IMR-90 (cell line): ENCODE results near the gene PEAK1. TPM values are rescaled to one million over a fixed set of nuclear protein-coding genes. Genes with fewer than 3 reads are reported as not detected.

ENCODE experiments used
- ATAC-seq: fragments of 200-7000 bp; cut with Tn5 transposase; 2 replicates; pipeline ENCODE4 v1.9.1; 2020; ENCODE audit warnings: low read depth, mild to moderate bottlenecking, moderate library complexity
- BruUV-seq: library from RNA; stranded (reverse); fragments of 400-500 nt; replicated peaks from 2 replicates; lab custom pipeline; 2021; lab: Mats Ljungman, UMichigan
- CTCF ChIA-PET: fragments of 300-600 bp; formaldehyde crosslinking; extraction: SDS; loops from one replicate; lab custom pipeline; 2021; ENCODE audit warnings: antibody characterized with exemption; lab: Yijun Ruan, JAX
- POLR2A ChIA-PET: fragments of 300-600 bp; sonication (Branson Sonifier 250); formaldehyde crosslinking; loops from one replicate; lab custom pipeline; 2022; ENCODE audit warnings: antibody characterized with exemption; ENCODE audit not compliant: unreplicated experiment; lab: Charles Lee
- DNase-seq: peaks from one replicate; pipeline ENCODE4 v3.0.0; 2013
- H2AFZ ChIP-seq: replicated peaks from 2 replicates; pipeline ENCODE3; 2013; ENCODE audit warnings: low read length, mild to moderate bottlenecking; ENCODE audit not compliant: poor library complexity
- H2AK5ac ChIP-seq: 2 replicates; pipeline ENCODE4 v1.6.1; 2013; ENCODE audit warnings: low read depth, low read length, inconsistent platforms
- H2AK9ac ChIP-seq: replicated peaks from 2 replicates; pipeline ENCODE3; 2013; ENCODE audit warnings: mild to moderate bottlenecking, low read depth, low read length, moderate library complexity; ENCODE audit not compliant: poor library complexity
- H2BK120ac ChIP-seq: 2 replicates; pipeline ENCODE4 v1.6.1; 2013; ENCODE audit warnings: low read depth, low read length, inconsistent platforms
- H2BK15ac ChIP-seq: 3 replicates; pipeline ENCODE4 v1.6.1; 2013; ENCODE audit warnings: low read depth, low read length, inconsistent platforms
- H2BK20ac ChIP-seq: 2 replicates; pipeline ENCODE4 v1.6.1; 2013; ENCODE audit warnings: low read depth, mild to moderate bottlenecking, inconsistent platforms, low read length, moderate library complexity
- H2BK5ac ChIP-seq: 2 replicates; pipeline ENCODE4 v1.6.1; 2013; ENCODE audit warnings: mild to moderate bottlenecking, low read depth, low read length, inconsistent platforms; ENCODE audit not compliant: poor library complexity, severe bottlenecking
- H3K14ac ChIP-seq: replicated peaks from 2 replicates; pipeline ENCODE4 v1.6.1; 2013; ENCODE audit warnings: low read depth, low read length, inconsistent platforms
- H3K18ac ChIP-seq: 2 replicates; pipeline ENCODE4 v1.6.1; 2013; ENCODE audit warnings: low read depth, low read length, control low read depth
- H3K23ac ChIP-seq: 2 replicates; pipeline ENCODE4 v1.6.1; 2013; ENCODE audit warnings: low read depth, low read length, inconsistent platforms
- H3K27ac ChIP-seq: 2 replicates; pipeline ENCODE4 v1.5.1; 2013; ENCODE audit warnings: mild to moderate bottlenecking, control low read depth, low read length; ENCODE audit not compliant: insufficient read depth
- H3K27me3 ChIP-seq: 2 replicates; pipeline ENCODE4 v1.6.1; 2013; ENCODE audit warnings: low read length; ENCODE audit not compliant: control insufficient read depth, insufficient read depth
- H3K36me3 ChIP-seq: 2 replicates; pipeline ENCODE4 v1.6.1; 2013; ENCODE audit warnings: low read length, mixed read lengths; ENCODE audit not compliant: control insufficient read depth, insufficient read depth
- H3K4ac ChIP-seq: 2 replicates; pipeline ENCODE4 v1.6.1; 2013; ENCODE audit warnings: low read depth, low read length, inconsistent platforms
- H3K4me1 ChIP-seq: 2 replicates; pipeline ENCODE4 v1.6.1; 2013; ENCODE audit warnings: low read length, mixed read lengths; ENCODE audit not compliant: control insufficient read depth, insufficient read depth
- H3K4me2 ChIP-seq: 2 replicates; pipeline ENCODE4 v1.6.1; 2013; ENCODE audit warnings: low read depth, mild to moderate bottlenecking, control low read depth, low read length, moderate library complexity
- H3K4me3 ChIP-seq: 2 replicates; pipeline ENCODE4 v1.5.1; 2013; ENCODE audit warnings: low read depth, mild to moderate bottlenecking, control low read depth, low read length, moderate library complexity; ENCODE audit not compliant: insufficient read depth
- H3K56ac ChIP-seq: 2 replicates; pipeline ENCODE4 v1.6.1; 2013; ENCODE audit warnings: low read length, inconsistent platforms; ENCODE audit not compliant: insufficient read depth; ENCODE audit errors: extremely low read depth
- H3K79me1 ChIP-seq, 2 experiments: 2 replicates each; pipeline ENCODE4 v1.6.1; 2013; ENCODE audit warnings: low read length in 2 of 2, inconsistent platforms in 1 of 2, low read depth in 1 of 2
- H3K9ac ChIP-seq: 2 replicates; pipeline ENCODE4 v1.6.1; 2013; ENCODE audit warnings: low read depth, low read length, control low read depth
- H3K9me1 ChIP-seq: 2 replicates; pipeline ENCODE4 v1.6.1; 2013; ENCODE audit warnings: low read length, inconsistent platforms; ENCODE audit not compliant: insufficient read depth
- H3K9me3 ChIP-seq: 2 replicates; pipeline ENCODE4 v1.6.1; 2013; ENCODE audit warnings: low read length; ENCODE audit not compliant: control insufficient read depth, insufficient read depth
- H4K20me1 ChIP-seq: 2 replicates; pipeline ENCODE4 v1.6.1; 2013; ENCODE audit warnings: low read length, inconsistent platforms; ENCODE audit not compliant: insufficient read depth
- H4K5ac ChIP-seq: 2 replicates; pipeline ENCODE4 v1.6.1; 2013; ENCODE audit warnings: mild to moderate bottlenecking, low read depth, low read length, control low read depth
- H4K8ac ChIP-seq, 2 experiments: 2 replicates each; pipeline ENCODE4 v1.6.1; 2013; ENCODE audit warnings: low read depth in 2 of 2, low read length in 2 of 2, control low read depth in 1 of 2, inconsistent platforms in 1 of 2
- H4K91ac ChIP-seq: 2 replicates; pipeline ENCODE4 v1.6.1; 2013; ENCODE audit warnings: low read depth, low read length, inconsistent platforms; ENCODE audit not compliant: insufficient read depth
- MAFK ChIP-seq: IDR thresholded peaks from 2 replicates; pipeline ENCODE4 v1.6.1; 2012; ENCODE audit warnings: low read depth, low read length, improper control_type of control experiment
- MXI1 ChIP-seq: IDR thresholded peaks from 2 replicates; pipeline ENCODE4 v1.6.1; 2012; ENCODE audit warnings: low read depth, mild to moderate bottlenecking, low read length, moderate library complexity, borderline replicate concordance
- NFE2L2 ChIP-seq: fragments of 150-350 bp; IDR thresholded peaks from 2 replicates; pipeline ENCODE4 v1.6.1; 2016; ENCODE audit warnings: low read depth, mild to moderate bottlenecking, low read length
- RCOR1 ChIP-seq: IDR thresholded peaks from 2 replicates; pipeline ENCODE4 v1.6.1; 2012; ENCODE audit warnings: mild to moderate bottlenecking, low read length, improper control_type of control experiment; ENCODE audit not compliant: insufficient replicate concordance
- RFX5 ChIP-seq: IDR thresholded peaks from 2 replicates; pipeline ENCODE4 v1.8.0; 2012; ENCODE audit warnings: low read depth, mild to moderate bottlenecking, low read length, moderate library complexity
- WGBS, 2 experiments: methylation state at CpG; one replicate each; pipeline versions ENCODE4 v1.1.5 to v1.1.7; 2013; ENCODE audit warnings: missing lambda C conversion rate in 2 of 2; ENCODE audit not compliant: insufficient read length in 1 of 2; ENCODE audit errors: extremely low coverage in 2 of 2; 5-methylcytosine and 5-hydroxymethylcytosine counted together
- dilution Hi-C: fragments of 300-500 bp; cut with HindIII; formaldehyde crosslinking; loops from one replicate; pipeline ENCODE4 v1.14.3; 2018; ENCODE audit warnings: low sequenced_read_pairs; ENCODE audit not compliant: unreplicated experiment
- in situ Hi-C: fragments of 300-500 bp; cut with MboI; formaldehyde crosslinking; loops from 3 replicates; pipeline ENCODE4 v1.14.3; 2019; ENCODE audit warnings: low sequenced_read_pairs, inconsistent platforms, mixed read lengths
- intact Hi-C: fragments of 100-400 bp; cut with micrococcal nuclease; formaldehyde crosslinking; loops from 2 replicates; pipeline ENCODE4 v1.10.0; 2022
- polyA plus RNA-seq, 3 experiments: library from polyadenylated mRNA; depleted of rRNA; stranded (reverse); fragments of >200 nt; gene quantifications; 2 replicates each; pipeline ENCODE4 v1.2.3, GENCODE V29; 2012; ENCODE audit warnings: low replicate concordance in 1 of 3
- total RNA-seq: library from RNA; depleted of rRNA; stranded (reverse); fragments of >200 nt; gene quantifications from 2 replicates; pipeline ENCODE4 v1.2.3, GENCODE V29; 2012
- TF ChIP-seq, protein P1 (sequence below): fragments of 150-350 bp; IDR thresholded peaks from 2 replicates; pipeline ENCODE4 v1.6.1; 2016; ENCODE audit warnings: low read depth, mild to moderate bottlenecking, low read length, moderate library complexity, borderline replicate concordance
- TF ChIP-seq, protein P2 (sequence below): conservative IDR thresholded peaks from 2 replicates; pipeline ENCODE4 v1.5.1; 2012; ENCODE audit warnings: mild to moderate bottlenecking, low read depth, low read length, improper control_type of control experiment

Gene PEAK1
- total and polyA plus RNA-seq, 2 of the 4 experiments (the other 2 are of a cell fraction), result 21.5 to 43.9 TPM

DNA sequence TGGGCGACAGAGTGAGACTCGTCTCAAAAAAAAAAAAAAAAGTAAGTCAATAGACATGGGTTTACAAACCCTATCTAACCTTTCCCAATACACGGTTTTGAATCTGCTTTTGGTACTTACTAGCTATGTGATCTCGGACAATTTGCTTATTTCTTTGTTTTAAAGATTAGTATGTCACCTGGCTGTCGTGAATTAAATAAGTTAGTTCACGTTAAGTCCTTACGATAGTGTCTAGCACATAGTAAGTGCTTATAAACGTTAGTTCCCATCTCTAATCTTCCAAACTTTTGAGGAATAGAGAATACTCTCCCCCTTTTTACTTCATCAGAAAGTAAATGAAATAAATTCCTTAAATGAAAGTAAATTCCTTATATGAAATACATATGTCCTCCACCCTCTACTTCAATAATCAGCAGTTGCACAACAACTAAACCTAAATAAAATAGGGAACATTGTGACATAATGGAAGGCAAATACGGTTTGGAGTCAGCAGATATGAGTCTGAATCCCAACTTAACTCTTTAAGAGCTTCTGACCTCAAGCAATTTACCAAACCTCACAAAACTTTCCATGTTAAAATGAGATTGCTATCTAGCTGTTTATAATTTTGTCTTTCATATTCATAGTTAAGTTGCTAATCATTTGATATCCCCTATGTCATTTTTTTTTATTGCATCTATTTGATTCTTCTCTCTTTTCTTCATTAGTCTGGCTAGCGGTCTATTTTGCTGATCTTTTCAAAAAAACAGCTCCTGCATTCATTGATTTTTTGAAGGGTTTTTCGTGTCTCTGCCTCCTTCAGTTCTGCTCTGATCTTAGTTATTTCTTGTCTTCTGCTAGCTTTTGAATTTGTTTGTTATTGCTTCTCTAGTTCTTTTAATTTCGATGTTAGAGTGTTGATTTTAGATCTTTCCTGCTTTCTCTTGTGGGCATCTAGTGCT lies 134.6 kb downstream of the PEAK1 start:
- BruUV-seq, result no TSS peak
- Histone ChIP-seq H3K4me2 (no peak overlapping the region), H4K5ac (no peak overlapping the region), H3K9me3 (no peaks in the 10 kb centered on the region), H2BK120ac (no peak overlapping the region), H2BK20ac (no peak overlapping the region), H3K56ac (no peak overlapping the region), H2AK5ac (no peak overlapping the region), H3K36me3 (peaks cover 4% of the 10 kb centered on the region; the same call in 1 of the 2 replicates), H3K14ac (no peak overlapping the region), H2AFZ (no peak overlapping the region), H2BK15ac (no peak overlapping the region), H3K4me1 (peaks cover 5% of the 10 kb centered on the region), H2AK9ac (no peak overlapping the region), H3K79me1 (peaks cover 8 to 34% of the 10 kb centered on the region in 2 experiments), H2BK5ac (no peak overlapping the region), H3K4me3 (no peak overlapping the region), H3K18ac (no peak overlapping the region), H4K8ac (no peak overlapping the region), H3K4ac (no peak overlapping the region), H3K27ac (no peak overlapping the region), H3K23ac (no peak overlapping the region), H3K9me1 (no peaks in the 10 kb centered on the region; the same call in 1 of the 2 replicates), H4K91ac (no peak overlapping the region), H3K9ac (no peak overlapping the region), H4K20me1 (peaks cover 11% of the 10 kb centered on the region), H3K27me3 (no peaks in the 10 kb centered on the region)
- in situ Hi-C loops (no loop called here), dilution Hi-C loops (no loop called here), intact Hi-C loops (no loop called here)
- ChIA-PET CTCF (no interaction called here), POLR2A (interaction anchor here (1.0 kb wide), 1 partner anchor 10 kb away, joined by 3 read pairs; no protein-coding TSS in a partner anchor)
- WGBS, 2 experiments, result no CpG with 5 or more reads among the region's 12 CpGs
- DNase-seq, result no peak
- TF ChIP-seq, protein P1, sequence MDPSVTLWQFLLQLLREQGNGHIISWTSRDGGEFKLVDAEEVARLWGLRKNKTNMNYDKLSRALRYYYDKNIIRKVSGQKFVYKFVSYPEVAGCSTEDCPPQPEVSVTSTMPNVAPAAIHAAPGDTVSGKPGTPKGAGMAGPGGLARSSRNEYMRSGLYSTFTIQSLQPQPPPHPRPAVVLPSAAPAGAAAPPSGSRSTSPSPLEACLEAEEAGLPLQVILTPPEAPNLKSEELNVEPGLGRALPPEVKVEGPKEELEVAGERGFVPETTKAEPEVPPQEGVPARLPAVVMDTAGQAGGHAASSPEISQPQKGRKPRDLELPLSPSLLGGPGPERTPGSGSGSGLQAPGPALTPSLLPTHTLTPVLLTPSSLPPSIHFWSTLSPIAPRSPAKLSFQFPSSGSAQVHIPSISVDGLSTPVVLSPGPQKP, result no peak
- TF ChIP-seq MAFK, result no peak
- no peak for TF ChIP-seq RCOR1
- TF ChIP-seq RFX5, result no peak
- TF ChIP-seq, protein P2, sequence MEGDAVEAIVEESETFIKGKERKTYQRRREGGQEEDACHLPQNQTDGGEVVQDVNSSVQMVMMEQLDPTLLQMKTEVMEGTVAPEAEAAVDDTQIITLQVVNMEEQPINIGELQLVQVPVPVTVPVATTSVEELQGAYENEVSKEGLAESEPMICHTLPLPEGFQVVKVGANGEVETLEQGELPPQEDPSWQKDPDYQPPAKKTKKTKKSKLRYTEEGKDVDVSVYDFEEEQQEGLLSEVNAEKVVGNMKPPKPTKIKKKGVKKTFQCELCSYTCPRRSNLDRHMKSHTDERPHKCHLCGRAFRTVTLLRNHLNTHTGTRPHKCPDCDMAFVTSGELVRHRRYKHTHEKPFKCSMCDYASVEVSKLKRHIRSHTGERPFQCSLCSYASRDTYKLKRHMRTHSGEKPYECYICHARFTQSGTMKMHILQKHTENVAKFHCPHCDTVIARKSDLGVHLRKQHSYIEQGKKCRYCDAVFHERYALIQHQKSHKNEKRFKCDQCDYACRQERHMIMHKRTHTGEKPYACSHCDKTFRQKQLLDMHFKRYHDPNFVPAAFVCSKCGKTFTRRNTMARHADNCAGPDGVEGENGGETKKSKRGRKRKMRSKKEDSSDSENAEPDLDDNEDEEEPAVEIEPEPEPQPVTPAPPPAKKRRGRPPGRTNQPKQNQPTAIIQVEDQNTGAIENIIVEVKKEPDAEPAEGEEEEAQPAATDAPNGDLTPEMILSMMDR, result no peak
- TF ChIP-seq MXI1, result no peak
- no peak for TF ChIP-seq NFE2L2
- no peak for ATAC-seq
